Parathyroid adenoma (tissue), 2 donors: ENCODE results near the gene MAP4K5.
A peak's percentile ranks its signal among the peaks of the same experiment; 100 is the strongest.

ENCODE experiments used
- H2AFZ ChIP-seq: fragments of 300-600 bp; sonication (generic); one replicate; pipeline ENCODE4 v1.7.0; 2017; ENCODE audit warnings: antibody characterized with exemption, mild to moderate bottlenecking
- H3K27ac ChIP-seq: fragments of 300-600 bp; sonication (generic); one replicate; pipeline ENCODE4 v1.7.0; 2017
- H3K27me3 ChIP-seq: fragments of 300-600 bp; sonication (generic); one replicate; pipeline ENCODE4 v1.7.0; 2017; ENCODE audit warnings: low read length; ENCODE audit not compliant: control insufficient read depth, insufficient read depth
- H3K36me3 ChIP-seq: fragments of 300-600 bp; sonication (generic); one replicate; pipeline ENCODE4 v1.7.0; 2017; ENCODE audit warnings: low read length; ENCODE audit not compliant: control insufficient read depth, insufficient read depth
- H3K4me1 ChIP-seq: fragments of 300-600 bp; sonication (generic); one replicate; pipeline ENCODE4 v1.7.0; 2017; ENCODE audit warnings: control low read depth
- H3K4me2 ChIP-seq: fragments of 300-600 bp; sonication (generic); one replicate; pipeline ENCODE4 v1.7.0; 2017; ENCODE audit warnings: low read length
- H3K4me3 ChIP-seq: fragments of 300-600 bp; sonication (generic); one replicate; pipeline ENCODE4 v1.7.0; 2017; ENCODE audit warnings: low read depth, low read length
- H3K79me2 ChIP-seq: fragments of 300-600 bp; sonication (generic); one replicate; pipeline ENCODE4 v1.7.0; 2017; ENCODE audit warnings: control low read depth
- H3K9ac ChIP-seq: fragments of 300-600 bp; sonication (generic); one replicate; pipeline ENCODE4 v1.7.0; 2017; ENCODE audit warnings: mild to moderate bottlenecking
- H3K9me3 ChIP-seq: fragments of 300-600 bp; sonication (generic); one replicate; pipeline ENCODE4 v1.7.0; 2017; ENCODE audit warnings: low read length; ENCODE audit not compliant: control insufficient read depth
- CTCF ChIP-seq: fragments of 300-600 bp; sonication (generic); IDR thresholded peaks from one replicate; pipeline ENCODE4 v1.7.0; 2017; ENCODE audit warnings: antibody characterized with exemption, mild to moderate bottlenecking
- donor health status: primary hyperparathyroidism.

The MAP4K5 gene

GRCh38 chr14:50395448-50395847 lies 136.9 kb downstream of the MAP4K5 start:
- Histone ChIP-seq H3K36me3 (no peaks in the 10 kb centered on the region), H3K27me3 (no peaks in the 10 kb centered on the region), H2AFZ (peak overlapping the region; percentile 35), H3K4me2 (peak overlapping the region; percentile 5), H3K9ac (no peak overlapping the region), H3K4me3 (no peak overlapping the region), H3K4me1 (peaks cover 13% of the 10 kb centered on the region), H3K79me2 (no peaks in the 10 kb centered on the region), H3K27ac (no peak overlapping the region), H3K9me3 (no peaks in the 10 kb centered on the region)
- TF ChIP-seq CTCF = no peak

DNA sequence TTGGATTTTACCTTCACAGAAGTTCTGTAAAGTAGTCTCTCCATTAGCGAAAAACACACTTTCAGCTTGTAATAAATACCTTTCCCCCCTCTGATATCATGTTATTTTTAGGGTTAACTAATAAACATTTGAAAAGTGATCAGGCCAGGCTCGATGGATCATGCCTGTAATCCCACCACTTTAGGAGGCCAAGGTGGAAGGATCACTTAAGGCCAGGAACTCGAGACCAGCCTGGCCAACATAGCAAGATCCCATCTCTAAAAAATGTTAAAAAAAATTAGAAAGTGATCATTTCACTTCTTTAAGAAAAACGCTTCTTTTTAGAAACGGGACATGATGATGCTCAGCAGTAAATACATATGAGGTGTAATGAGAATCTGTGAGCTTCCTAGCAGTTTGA lies 137.7 kb downstream of the MAP4K5 start:
- Histone ChIP-seq H3K27ac (no peak overlapping the region), H3K4me3 (no peak overlapping the region)

DNA sequence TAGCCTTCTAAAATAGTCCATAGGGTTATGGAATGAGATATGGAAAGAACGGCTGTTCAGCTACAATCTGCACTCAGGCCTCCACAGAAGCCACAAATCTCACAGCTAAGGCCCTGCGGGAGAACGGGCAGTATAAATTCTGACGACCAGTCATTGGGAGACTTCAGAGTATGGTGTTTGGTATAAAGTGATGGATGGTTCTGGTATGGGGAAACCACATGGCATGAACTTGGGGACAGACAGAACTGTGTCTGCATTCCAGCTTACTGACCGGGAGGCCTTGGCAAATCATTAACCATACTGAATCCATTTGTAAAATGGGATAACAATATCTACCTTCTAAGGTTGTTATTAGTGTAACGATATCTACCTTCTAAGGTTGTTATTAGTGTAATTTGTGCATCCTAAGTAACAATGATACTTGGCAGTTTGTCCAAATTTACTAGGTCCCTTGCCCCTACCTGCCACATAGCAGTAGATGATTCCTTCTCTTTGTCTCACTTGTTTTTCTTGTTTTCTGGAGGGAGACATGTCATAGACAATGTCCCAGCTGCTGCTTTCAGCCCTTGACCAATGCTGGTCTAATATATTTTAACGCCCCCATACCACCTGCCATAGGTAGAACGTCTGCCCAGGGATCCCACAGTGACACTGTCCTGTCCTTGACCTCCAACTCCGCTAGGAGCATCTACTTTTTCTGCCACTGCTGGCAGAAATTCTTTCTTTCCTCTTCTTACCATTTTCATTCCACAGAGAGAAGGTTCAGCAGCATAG lies 142.5 kb downstream of the MAP4K5 start:
- Histone ChIP-seq H3K4me2 (no peak overlapping the region), H3K79me2 (no peaks in the 10 kb centered on the region), H3K4me1 (peaks cover 9% of the 10 kb centered on the region), H2AFZ (no peak overlapping the region), H3K27me3 (no peaks in the 10 kb centered on the region), H3K4me3 (no peak overlapping the region), H3K27ac (no peak overlapping the region), H3K36me3 (no peaks in the 10 kb centered on the region), H3K9ac (no peak overlapping the region), H3K9me3 (no peaks in the 10 kb centered on the region)
- no peak for TF ChIP-seq CTCF

More for the DNA sequence above, 137.7 kb downstream of the MAP4K5 start:
- H3K27me3 ChIP-seq = no peaks in the 10 kb centered on the region
- H3K79me2 ChIP-seq = no peaks in the 10 kb centered on the region
- TF ChIP-seq CTCF = no peak
- no peak overlapping the region for H3K4me2 ChIP-seq
- H3K9me3 ChIP-seq = no peaks in the 10 kb centered on the region
- peaks cover 5% of the 10 kb centered on the region for H3K4me1 ChIP-seq
- no peak overlapping the region for H3K9ac ChIP-seq
- H3K36me3 ChIP-seq = no peaks in the 10 kb centered on the region
- H2AFZ ChIP-seq = no peak overlapping the region

- Histone ChIP-seq H3K4me2 (no peak overlapping the region), H3K27me3 (no peaks in the 10 kb centered on the region), H3K79me2 (no peaks in the 10 kb centered on the region), H2AFZ (peak overlapping the region; percentile 73), H3K4me1 (peaks cover 9% of the 10 kb centered on the region), H3K27ac (peak overlapping the region; percentile 57), H3K4me3 (no peak overlapping the region), H3K9me3 (no peaks in the 10 kb centered on the region), H3K36me3 (no peaks in the 10 kb centered on the region), H3K9ac (no peak overlapping the region)
- TF ChIP-seq CTCF = no peak
Measured at GRCh38 chr14:50388256-50388931, 144.0 kb downstream of the MAP4K5 start.
